Psoas muscle (tissue), 8 donors: Measurements from ENCODE around the gene NID2. TPM values are rescaled to one million over a fixed set of nuclear protein-coding genes. Genes with fewer than 3 reads are reported as not detected.
A peak's percentile ranks its signal among the peaks of the same experiment; 100 is the strongest.

Experiments used
- ATAC-seq, 4 donors: fragments of 200-7000 bp; cut with Tn5 transposase; one replicate each; pipeline ENCODE4 v1.9.1; 2020; ENCODE audit warnings: moderate library complexity in 3 of 4, mild to moderate bottlenecking in 2 of 4
- DNase-seq, 2 donors: peaks; one replicate each; pipeline ENCODE4 v3.0.0-alpha.2; 2020
- H3K27ac ChIP-seq: fragments of 200-600 bp; one replicate; pipeline ENCODE4 v1.8.0; 2022
- H3K27me3 ChIP-seq, 3 donors: fragments of 200-600 bp in 1 of 3; one replicate each; pipeline versions ENCODE4 v1.6.1 to v1.8.0; 2013 to 2022; ENCODE audit warnings: low read length in 2 of 3, mild to moderate bottlenecking in 2 of 3, moderate library complexity in 1 of 3; ENCODE audit not compliant: insufficient read depth in 3 of 3
- H3K36me3 ChIP-seq, 2 donors: fragments of 200-600 bp in 1 of 2; one replicate each; pipeline versions ENCODE4 v1.6.1 to v1.8.0; 2013 to 2022; ENCODE audit warnings: low read depth in 1 of 2, mild to moderate bottlenecking in 1 of 2, moderate library complexity in 1 of 2; ENCODE audit not compliant: insufficient read depth in 1 of 2
- H3K4me1 ChIP-seq: fragments of 200-600 bp; one replicate; pipeline ENCODE4 v1.8.0; 2022
- H3K4me3 ChIP-seq: fragments of 200-600 bp; one replicate; pipeline ENCODE4 v1.8.0; 2022; ENCODE audit warnings: mild to moderate bottlenecking
- H3K9me3 ChIP-seq: fragments of 200-600 bp; one replicate; pipeline ENCODE4 v1.8.0; 2022
- WGBS, 3 donors: extraction: QIAGEN DNeasy Blood & Tissue Kit; methylation state at CpG; one replicate each; pipeline versions ENCODE4 v1.1.6 to v1.1.7; 2013; 5-methylcytosine and 5-hydroxymethylcytosine counted together
- intact Hi-C, 2 donors: fragments of 100-400 bp; cut with DNase I; formaldehyde crosslinking; loops; one replicate each; pipeline versions ENCODE4 v1.11.0 to v1.14.2; 2022
- polyA plus RNA-seq, 3 donors: library from polyadenylated mRNA; stranded (reverse); fragments of 200-250 nt; gene quantifications; one replicate each; pipeline ENCODE4 v1.2.3, GENCODE V29; 2013
- total RNA-seq, 4 donors: library from RNA; stranded (reverse); fragmentation: NEBNext Ultra II Directional in 2 of 4; extraction: Animal tissue kit (Norgen Biotek cat#: 25700) in 2 of 4; gene quantifications; one replicate each; pipeline versions ENCODE4 v1.2.1 to v1.2.4, GENCODE V29; 2021 to 2023
- TF ChIP-seq, protein P1 (sequence below): fragments of 200-600 bp; IDR thresholded peaks from one replicate; pipeline ENCODE4 v1.8.0; 2022; ENCODE audit warnings: antibody characterized with exemption
- donor health status: healthy with polysubstance abuse.
- donor health status: DM: no; HTN: no; CAD: no; lungs with moderate emphysema.
- donor health status: Bipolar disorder and iron deficiency.
- donor health status: healthy.
- donor health status: DM: yes; HTN: yes; CAD: no.
- donor health status: DM: no; HTN: no; CAD: no.
- donor health status: DM: no; HTN: no; CAD: no.
- donor health status: DM: yes; HTN: yes; CAD: no.

NID2 gene
- total and polyA plus RNA-seq, 7 donors, result 2.2 to 12.9 (median 4.1) TPM

DNA sequence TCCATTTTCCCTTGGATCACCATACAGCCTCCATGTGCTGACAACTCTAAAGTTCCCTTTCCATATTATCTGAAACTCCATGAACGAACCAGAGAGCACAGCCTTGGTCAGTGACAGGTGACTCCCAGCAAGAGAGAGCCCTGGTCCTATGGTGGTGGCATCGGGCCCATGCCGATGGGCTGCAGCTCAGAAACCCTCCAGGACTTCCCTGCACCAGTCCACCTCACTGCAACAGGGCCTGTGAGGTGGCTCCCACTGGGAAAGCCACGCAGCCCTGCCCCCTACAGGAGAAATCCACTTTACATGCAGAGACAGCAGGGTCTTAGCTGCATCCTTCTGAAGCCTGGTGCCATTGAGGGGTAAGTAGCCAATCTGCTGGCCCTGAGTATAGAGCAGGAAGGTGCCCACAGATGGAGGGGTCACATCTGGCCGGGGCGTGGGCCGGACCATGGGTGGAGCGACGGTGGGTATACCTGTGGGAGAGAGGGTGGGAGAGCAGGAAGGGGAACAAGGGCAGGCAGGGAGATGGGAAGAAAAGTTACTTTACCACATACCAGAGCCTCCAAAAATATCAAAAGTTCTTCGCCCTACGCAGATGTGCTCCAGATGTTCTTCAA is 54.8 kb downstream of the NID2 start:
- peaks cover 9 to 33% of the 10 kb centered on the region in 2 donors for H3K36me3 ChIP-seq
- 66 to 77% (median 74%) methylated on average over 8 to 11 of the region's 11 CpGs for WGBS, 3 donors
- no peak overlapping the region for H3K27ac ChIP-seq

GRCh38 chr14:52012635-52013034 is 56.2 kb downstream of the NID2 start:
- WGBS, 3 donors, result 19 to 26% (median 21%) methylated on average over 4 of the region's 4 CpGs
- peak; percentile 62 to 79 for DNase-seq
- Histone ChIP-seq H3K27ac (no peak overlapping the region), H3K9me3 (no peaks in the 10 kb centered on the region), H3K27me3 (no peaks in the 10 kb centered on the region), H3K4me3 (no peak overlapping the region), H3K36me3 (peaks cover 14 to 42% of the 10 kb centered on the region in 2 donors), H3K4me1 (peaks cover 3% of the 10 kb centered on the region)
- ATAC-seq, result peak; percentile 37 to 72 (median 68)
- TF ChIP-seq, protein P1, sequence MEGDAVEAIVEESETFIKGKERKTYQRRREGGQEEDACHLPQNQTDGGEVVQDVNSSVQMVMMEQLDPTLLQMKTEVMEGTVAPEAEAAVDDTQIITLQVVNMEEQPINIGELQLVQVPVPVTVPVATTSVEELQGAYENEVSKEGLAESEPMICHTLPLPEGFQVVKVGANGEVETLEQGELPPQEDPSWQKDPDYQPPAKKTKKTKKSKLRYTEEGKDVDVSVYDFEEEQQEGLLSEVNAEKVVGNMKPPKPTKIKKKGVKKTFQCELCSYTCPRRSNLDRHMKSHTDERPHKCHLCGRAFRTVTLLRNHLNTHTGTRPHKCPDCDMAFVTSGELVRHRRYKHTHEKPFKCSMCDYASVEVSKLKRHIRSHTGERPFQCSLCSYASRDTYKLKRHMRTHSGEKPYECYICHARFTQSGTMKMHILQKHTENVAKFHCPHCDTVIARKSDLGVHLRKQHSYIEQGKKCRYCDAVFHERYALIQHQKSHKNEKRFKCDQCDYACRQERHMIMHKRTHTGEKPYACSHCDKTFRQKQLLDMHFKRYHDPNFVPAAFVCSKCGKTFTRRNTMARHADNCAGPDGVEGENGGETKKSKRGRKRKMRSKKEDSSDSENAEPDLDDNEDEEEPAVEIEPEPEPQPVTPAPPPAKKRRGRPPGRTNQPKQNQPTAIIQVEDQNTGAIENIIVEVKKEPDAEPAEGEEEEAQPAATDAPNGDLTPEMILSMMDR, result no peak
- intact Hi-C loops, result no loop called here

More for the DNA sequence above, 54.8 kb downstream of the NID2 start:
- DNase-seq (peak in 1 of 2 donors; percentile 54), ATAC-seq (peak in 3 of 4 donors; percentile 13 to 28 (median 17))
- no peak overlapping the region for H3K4me3 ChIP-seq
- intact Hi-C loops, result no loop called here
- TF ChIP-seq, protein P1, result no peak
- H3K9me3 ChIP-seq, result no peaks in the 10 kb centered on the region
- no peaks in the 10 kb centered on the region for H3K27me3 ChIP-seq
- peaks cover 3% of the 10 kb centered on the region for H3K4me1 ChIP-seq

- WGBS, 3 donors, result 65 to 80% (median 67%) methylated on average over 9 of the region's 9 CpGs
- intact Hi-C loops, result no loop called here
- no peak for ATAC-seq
- H3K4me3 ChIP-seq, result no peak overlapping the region
- no peak for DNase-seq
- H3K27me3 ChIP-seq, result no peaks in the 10 kb centered on the region
- peaks cover 3% of the 10 kb centered on the region for H3K4me1 ChIP-seq
- no peaks in the 10 kb centered on the region for H3K9me3 ChIP-seq
- TF ChIP-seq, protein P1, result no peak
- no peak overlapping the region for H3K27ac ChIP-seq
- peaks cover 14 to 53% of the 10 kb centered on the region in 2 donors for H3K36me3 ChIP-seq
These were observed 57.3 kb downstream of the NID2 start for GRCh38 chr14:52011523-52011922.

- no peak for ATAC-seq
- no peak overlapping the region for H3K4me3 ChIP-seq
- DNase-seq, result no peak
- peaks cover 20 to 66% of the 10 kb centered on the region in 2 donors for H3K36me3 ChIP-seq
- H3K9me3 ChIP-seq, result no peaks in the 10 kb centered on the region
- peaks cover 3% of the 10 kb centered on the region for H3K4me1 ChIP-seq
- H3K27ac ChIP-seq, result no peak overlapping the region
- H3K27me3 ChIP-seq, result no peaks in the 10 kb centered on the region
- 69 to 90% (median 81%) methylated on average over 3 of the region's 3 CpGs for WGBS, 3 donors
- TF ChIP-seq, protein P1, result no peak
- intact Hi-C loops, result no loop called here
These were observed 58.6 kb downstream of the NID2 start for GRCh38 chr14:52010173-52010693.
